GM19328 (cell line): Measurements from ENCODE around the gene CFAP92.
"Not testable (repeated sequence)": the region's sequence is repeated elsewhere in the genome, so short reads cannot be mapped to it uniquely, and the experiment has no call there.

Source experiments
- ATAC-seq: cut with Tn5 transposase; IDR thresholded peaks from one replicate; pipeline ENCODE4 v1.9.1; 2021; ENCODE audit warnings: mild to moderate bottlenecking, moderate library complexity; ENCODE audit not compliant: unreplicated experiment

CFAP92 gene

GRCh38 chr3:128873244-128874022, 120.4 kb downstream of the CFAP92 start:
- ATAC-seq = no peak

DNA sequence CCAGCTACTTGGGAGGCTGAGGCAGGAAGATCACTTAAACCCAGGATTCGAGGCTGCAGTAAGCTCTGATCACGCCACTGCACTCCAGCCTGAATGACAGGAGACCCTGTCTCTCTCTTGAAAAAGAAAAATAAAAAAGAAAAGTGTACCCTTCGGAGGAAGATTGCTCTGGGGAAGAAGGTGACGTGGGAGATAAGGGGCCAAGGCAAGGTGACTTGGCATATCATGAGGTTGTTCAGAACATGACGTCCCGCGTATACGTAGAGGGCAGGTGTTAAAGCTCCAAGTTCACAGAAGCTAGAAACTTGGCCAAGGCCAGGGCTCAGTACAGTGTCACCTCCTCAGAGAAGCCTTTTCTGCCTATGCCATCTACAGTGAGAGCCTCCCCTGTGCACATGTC, 121.1 kb downstream of the CFAP92 start:
- no peak for ATAC-seq

- no peak for ATAC-seq
Observed at GRCh38 chr3:128872282-128872681, 121.6 kb downstream of the CFAP92 start.

DNA sequence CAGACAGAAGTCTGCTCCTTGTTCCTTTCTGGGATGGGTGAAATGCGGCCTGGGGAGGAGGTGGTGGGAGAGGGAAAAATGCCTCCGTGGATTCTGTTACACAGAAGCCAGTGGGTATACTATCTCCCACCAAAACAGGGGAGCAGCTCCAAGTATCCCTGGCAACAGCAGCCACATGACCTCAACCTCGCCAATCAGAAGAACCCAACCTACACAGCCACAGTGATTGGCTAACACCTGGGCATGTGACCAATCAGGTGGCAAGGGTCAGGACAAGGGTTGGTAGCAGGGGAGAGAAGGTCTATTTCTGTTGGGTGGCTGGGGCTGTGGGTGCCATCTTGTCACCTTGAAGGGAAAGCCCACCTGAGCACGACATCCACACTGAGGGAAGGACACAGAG, 123.5 kb downstream of the CFAP92 start:
- ATAC-seq = no peak

- ATAC-seq = no peak
Observed at GRCh38 chr3:128867200-128868125, 126.4 kb downstream of the CFAP92 start.

DNA sequence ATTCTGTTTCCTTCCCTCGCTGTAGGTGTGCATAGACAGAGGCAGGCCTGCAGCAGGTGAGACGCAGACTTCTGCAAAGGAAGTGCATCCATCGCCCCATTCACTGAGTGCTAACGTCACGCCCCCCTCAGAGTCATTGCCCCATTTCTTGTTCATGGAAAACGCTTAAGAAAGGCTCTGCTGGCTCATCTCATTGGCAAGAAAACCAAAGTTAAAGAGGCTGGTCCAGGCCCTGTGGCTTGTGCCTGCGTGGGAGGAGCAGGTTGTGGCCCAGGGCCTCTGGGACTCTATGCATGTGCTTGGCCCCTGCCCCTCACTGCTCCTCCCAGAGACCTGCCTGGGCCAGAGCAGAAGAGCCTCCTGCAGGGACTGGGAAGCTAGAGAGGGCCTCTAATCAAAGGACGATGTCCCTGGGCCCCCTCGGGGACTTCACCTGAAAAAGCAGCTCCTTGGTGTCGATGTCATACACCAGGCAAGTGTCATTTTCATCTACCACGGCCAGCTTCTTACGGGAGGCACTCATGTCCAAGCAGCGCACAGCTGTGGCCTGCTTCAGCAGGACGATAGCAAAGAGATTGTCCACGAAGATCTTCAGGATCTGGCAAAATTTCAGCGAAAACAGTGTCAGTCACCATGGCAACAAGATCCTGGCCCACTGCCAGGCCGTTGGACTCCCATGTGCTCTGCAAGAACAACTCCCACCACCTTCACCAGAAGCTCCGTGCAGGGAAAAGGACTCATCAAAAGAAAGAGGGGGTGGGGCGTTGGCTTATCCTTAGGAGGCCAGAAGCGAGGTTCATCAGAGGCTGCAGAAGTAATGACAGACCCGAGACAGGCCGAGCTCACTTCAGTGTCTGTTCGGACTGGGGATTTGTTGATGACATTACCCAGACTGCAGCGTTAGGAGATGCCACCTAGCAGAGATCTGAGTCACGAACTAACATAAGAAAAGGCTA, 128.7 kb downstream of the CFAP92 start:
- ATAC-seq = not testable (repeated sequence)

- ATAC-seq = no peak
Observed at GRCh38 chr3:128864351-128864811, 129.5 kb downstream of the CFAP92 start.

DNA sequence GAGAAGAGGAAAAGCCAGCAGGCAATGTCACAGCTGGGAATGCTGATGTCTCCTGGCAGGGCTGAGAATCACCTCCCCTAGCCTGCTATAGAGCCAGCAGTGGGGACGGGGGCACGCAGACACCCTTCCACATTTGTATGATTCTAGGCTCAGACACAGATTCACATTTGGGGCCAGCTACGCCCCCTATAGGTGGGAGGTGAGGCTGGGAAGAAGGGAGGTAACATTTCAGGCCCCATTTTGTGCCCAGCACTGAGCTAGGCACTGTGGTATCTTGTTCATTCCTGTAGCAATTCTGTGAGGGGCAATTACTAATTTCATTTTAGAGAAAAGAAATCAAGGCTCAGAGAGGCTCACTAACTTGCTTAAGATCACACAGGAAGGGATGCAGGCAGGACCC, 130.3 kb downstream of the CFAP92 start:
- no peak for ATAC-seq

GRCh38 chr3:128861491-128861890, 132.4 kb downstream of the CFAP92 start:
- ATAC-seq = no peak
